IMR-90 (cell line): ENCODE measurements around the gene LARP1. TPM values are rescaled to one million over a fixed set of nuclear protein-coding genes. Genes with fewer than 3 reads are reported as not detected.

ENCODE experiments used
- ATAC-seq: fragments of 200-7000 bp; cut with Tn5 transposase; 2 replicates; pipeline ENCODE4 v1.9.1; 2020; ENCODE audit warnings: low read depth, mild to moderate bottlenecking, moderate library complexity
- BruUV-seq: library from RNA; stranded (reverse); fragments of 400-500 nt; replicated peaks from 2 replicates; lab custom pipeline; 2021; lab: Mats Ljungman, UMichigan
- CTCF ChIA-PET: fragments of 300-600 bp; formaldehyde crosslinking; extraction: SDS; loops from one replicate; lab custom pipeline; 2021; ENCODE audit warnings: antibody characterized with exemption; lab: Yijun Ruan, JAX
- POLR2A ChIA-PET: fragments of 300-600 bp; sonication (Branson Sonifier 250); formaldehyde crosslinking; loops from one replicate; lab custom pipeline; 2022; ENCODE audit warnings: antibody characterized with exemption; ENCODE audit not compliant: unreplicated experiment; lab: Charles Lee
- DNase-seq: peaks from one replicate; pipeline ENCODE4 v3.0.0; 2013
- H2AFZ ChIP-seq: replicated peaks from 2 replicates; pipeline ENCODE3; 2013; ENCODE audit warnings: low read length, mild to moderate bottlenecking; ENCODE audit not compliant: poor library complexity
- H2AK5ac ChIP-seq: 2 replicates; pipeline ENCODE4 v1.6.1; 2013; ENCODE audit warnings: low read depth, low read length, inconsistent platforms
- H2AK9ac ChIP-seq: replicated peaks from 2 replicates; pipeline ENCODE3; 2013; ENCODE audit warnings: mild to moderate bottlenecking, low read depth, low read length, moderate library complexity; ENCODE audit not compliant: poor library complexity
- H2BK120ac ChIP-seq: 2 replicates; pipeline ENCODE4 v1.6.1; 2013; ENCODE audit warnings: low read depth, low read length, inconsistent platforms
- H2BK15ac ChIP-seq: 3 replicates; pipeline ENCODE4 v1.6.1; 2013; ENCODE audit warnings: low read depth, low read length, inconsistent platforms
- H2BK20ac ChIP-seq: 2 replicates; pipeline ENCODE4 v1.6.1; 2013; ENCODE audit warnings: low read depth, mild to moderate bottlenecking, inconsistent platforms, low read length, moderate library complexity
- H2BK5ac ChIP-seq: 2 replicates; pipeline ENCODE4 v1.6.1; 2013; ENCODE audit warnings: mild to moderate bottlenecking, low read depth, low read length, inconsistent platforms; ENCODE audit not compliant: poor library complexity, severe bottlenecking
- H3K14ac ChIP-seq: replicated peaks from 2 replicates; pipeline ENCODE4 v1.6.1; 2013; ENCODE audit warnings: low read depth, low read length, inconsistent platforms
- H3K18ac ChIP-seq: 2 replicates; pipeline ENCODE4 v1.6.1; 2013; ENCODE audit warnings: low read depth, low read length, control low read depth
- H3K23ac ChIP-seq: 2 replicates; pipeline ENCODE4 v1.6.1; 2013; ENCODE audit warnings: low read depth, low read length, inconsistent platforms
- H3K27ac ChIP-seq: 2 replicates; pipeline ENCODE4 v1.5.1; 2013; ENCODE audit warnings: mild to moderate bottlenecking, control low read depth, low read length; ENCODE audit not compliant: insufficient read depth
- H3K27me3 ChIP-seq: 2 replicates; pipeline ENCODE4 v1.6.1; 2013; ENCODE audit warnings: low read length; ENCODE audit not compliant: control insufficient read depth, insufficient read depth
- H3K36me3 ChIP-seq: 2 replicates; pipeline ENCODE4 v1.6.1; 2013; ENCODE audit warnings: low read length, mixed read lengths; ENCODE audit not compliant: control insufficient read depth, insufficient read depth
- H3K4ac ChIP-seq: 2 replicates; pipeline ENCODE4 v1.6.1; 2013; ENCODE audit warnings: low read depth, low read length, inconsistent platforms
- H3K4me1 ChIP-seq: 2 replicates; pipeline ENCODE4 v1.6.1; 2013; ENCODE audit warnings: low read length, mixed read lengths; ENCODE audit not compliant: control insufficient read depth, insufficient read depth
- H3K4me2 ChIP-seq: 2 replicates; pipeline ENCODE4 v1.6.1; 2013; ENCODE audit warnings: low read depth, mild to moderate bottlenecking, control low read depth, low read length, moderate library complexity
- H3K4me3 ChIP-seq: 2 replicates; pipeline ENCODE4 v1.5.1; 2013; ENCODE audit warnings: low read depth, mild to moderate bottlenecking, control low read depth, low read length, moderate library complexity; ENCODE audit not compliant: insufficient read depth
- H3K56ac ChIP-seq: 2 replicates; pipeline ENCODE4 v1.6.1; 2013; ENCODE audit warnings: low read length, inconsistent platforms; ENCODE audit not compliant: insufficient read depth; ENCODE audit errors: extremely low read depth
- H3K79me1 ChIP-seq, 2 experiments: 2 replicates each; pipeline ENCODE4 v1.6.1; 2013; ENCODE audit warnings: low read length in 2 of 2, inconsistent platforms in 1 of 2, low read depth in 1 of 2
- H3K9ac ChIP-seq: 2 replicates; pipeline ENCODE4 v1.6.1; 2013; ENCODE audit warnings: low read depth, low read length, control low read depth
- H3K9me1 ChIP-seq: 2 replicates; pipeline ENCODE4 v1.6.1; 2013; ENCODE audit warnings: low read length, inconsistent platforms; ENCODE audit not compliant: insufficient read depth
- H3K9me3 ChIP-seq: 2 replicates; pipeline ENCODE4 v1.6.1; 2013; ENCODE audit warnings: low read length; ENCODE audit not compliant: control insufficient read depth, insufficient read depth
- H4K20me1 ChIP-seq: 2 replicates; pipeline ENCODE4 v1.6.1; 2013; ENCODE audit warnings: low read length, inconsistent platforms; ENCODE audit not compliant: insufficient read depth
- H4K5ac ChIP-seq: 2 replicates; pipeline ENCODE4 v1.6.1; 2013; ENCODE audit warnings: mild to moderate bottlenecking, low read depth, low read length, control low read depth
- H4K8ac ChIP-seq, 2 experiments: 2 replicates each; pipeline ENCODE4 v1.6.1; 2013; ENCODE audit warnings: low read depth in 2 of 2, low read length in 2 of 2, control low read depth in 1 of 2, inconsistent platforms in 1 of 2
- H4K91ac ChIP-seq: 2 replicates; pipeline ENCODE4 v1.6.1; 2013; ENCODE audit warnings: low read depth, low read length, inconsistent platforms; ENCODE audit not compliant: insufficient read depth
- BHLHE40 ChIP-seq: fragments of 150-350 bp; IDR thresholded peaks from 2 replicates; pipeline ENCODE4 v1.6.1; 2016; ENCODE audit warnings: mild to moderate bottlenecking, low read depth, low read length
- CEBPB ChIP-seq: IDR thresholded peaks from 2 replicates; pipeline ENCODE4 v1.6.1; 2012; ENCODE audit warnings: low read depth, low read length, improper control_type of control experiment
- CHD1 ChIP-seq: IDR thresholded peaks from 2 replicates; pipeline ENCODE4 v1.6.1; 2012; ENCODE audit warnings: low read depth, low read length, improper control_type of control experiment
- CTCF ChIP-seq: conservative IDR thresholded peaks from 2 replicates; pipeline ENCODE4 v1.5.1; 2012; ENCODE audit warnings: mild to moderate bottlenecking, low read depth, low read length, improper control_type of control experiment
- FOS ChIP-seq: fragments of 150-350 bp; IDR thresholded peaks from 2 replicates; pipeline ENCODE4 v1.6.1; 2016; ENCODE audit warnings: low read depth, low read length
- MAFK ChIP-seq: IDR thresholded peaks from 2 replicates; pipeline ENCODE4 v1.6.1; 2012; ENCODE audit warnings: low read depth, low read length, improper control_type of control experiment
- MAZ ChIP-seq: IDR thresholded peaks from 2 replicates; pipeline ENCODE4 v1.6.1; 2012; ENCODE audit warnings: low read depth, mild to moderate bottlenecking, low read length, improper control_type of control experiment, moderate library complexity, borderline replicate concordance
- MXI1 ChIP-seq: IDR thresholded peaks from 2 replicates; pipeline ENCODE4 v1.6.1; 2012; ENCODE audit warnings: low read depth, mild to moderate bottlenecking, low read length, moderate library complexity, borderline replicate concordance
- NFE2L2 ChIP-seq: fragments of 150-350 bp; IDR thresholded peaks from 2 replicates; pipeline ENCODE4 v1.6.1; 2016; ENCODE audit warnings: low read depth, mild to moderate bottlenecking, low read length
- POLR2A ChIP-seq: IDR thresholded peaks from 2 replicates; pipeline ENCODE4 v1.6.1; 2012; ENCODE audit warnings: mild to moderate bottlenecking, low read depth, low read length
- RAD21 ChIP-seq: IDR thresholded peaks from 2 replicates; pipeline ENCODE4 v1.6.1; 2012; ENCODE audit warnings: low read length, improper control_type of control experiment
- RCOR1 ChIP-seq: IDR thresholded peaks from 2 replicates; pipeline ENCODE4 v1.6.1; 2012; ENCODE audit warnings: mild to moderate bottlenecking, low read length, improper control_type of control experiment; ENCODE audit not compliant: insufficient replicate concordance
- RFX5 ChIP-seq: IDR thresholded peaks from 2 replicates; pipeline ENCODE4 v1.8.0; 2012; ENCODE audit warnings: low read depth, mild to moderate bottlenecking, low read length, moderate library complexity
- SMC3 ChIP-seq: fragments of 150-350 bp; IDR thresholded peaks from 2 replicates; pipeline ENCODE4 v1.6.1; 2016; ENCODE audit warnings: low read depth, mild to moderate bottlenecking, antibody characterized with exemption, low read length, moderate library complexity
- WGBS, 2 experiments: methylation state at CpG; one replicate each; pipeline versions ENCODE4 v1.1.5 to v1.1.7; 2013; ENCODE audit warnings: missing lambda C conversion rate in 2 of 2; ENCODE audit not compliant: insufficient read length in 1 of 2; ENCODE audit errors: extremely low coverage in 2 of 2; 5-methylcytosine and 5-hydroxymethylcytosine counted together
- dilution Hi-C: fragments of 300-500 bp; cut with HindIII; formaldehyde crosslinking; loops from one replicate; pipeline ENCODE4 v1.14.3; 2018; ENCODE audit warnings: low sequenced_read_pairs; ENCODE audit not compliant: unreplicated experiment
- in situ Hi-C: fragments of 300-500 bp; cut with MboI; formaldehyde crosslinking; loops from 3 replicates; pipeline ENCODE4 v1.14.3; 2019; ENCODE audit warnings: low sequenced_read_pairs, inconsistent platforms, mixed read lengths
- intact Hi-C: fragments of 100-400 bp; cut with micrococcal nuclease; formaldehyde crosslinking; loops from 2 replicates; pipeline ENCODE4 v1.10.0; 2022
- polyA plus RNA-seq, 3 experiments: library from polyadenylated mRNA; depleted of rRNA; stranded (reverse); fragments of >200 nt; gene quantifications; 2 replicates each; pipeline ENCODE4 v1.2.3, GENCODE V29; 2012; ENCODE audit warnings: low replicate concordance in 1 of 3
- total RNA-seq: library from RNA; depleted of rRNA; stranded (reverse); fragments of >200 nt; gene quantifications from 2 replicates; pipeline ENCODE4 v1.2.3, GENCODE V29; 2012
- TF ChIP-seq, protein P1 (sequence below): fragments of 150-350 bp; IDR thresholded peaks from 2 replicates; pipeline ENCODE4 v1.6.1; 2016; ENCODE audit warnings: low read depth, mild to moderate bottlenecking, low read length, moderate library complexity, borderline replicate concordance
- TF ChIP-seq, protein P2 (sequence below): fragments of 150-350 bp; IDR thresholded peaks from 2 replicates; pipeline ENCODE4 v1.6.1; 2017; ENCODE audit warnings: mild to moderate bottlenecking, antibody characterized with exemption, low read length, low read depth

Gene LARP1
- total and polyA plus RNA-seq, 2 of the 4 experiments (the other 2 are of a cell fraction), result 47.3 to 77.4 TPM

GRCh38 chr5:154782812-154783592 is 27.8 kb downstream of the LARP1 start:
- no peaks in the 10 kb centered on the region for H3K27me3 ChIP-seq
- H3K14ac ChIP-seq, result no peak overlapping the region
- H4K5ac ChIP-seq, result no peak overlapping the region
- no peak overlapping the region for H3K23ac ChIP-seq
- H4K20me1 ChIP-seq, result peaks cover 99% of the 10 kb centered on the region
- H3K9me1 ChIP-seq, result peaks cover 44% of the 10 kb centered on the region
- intact Hi-C loops, result no loop called here
- no peak overlapping the region for H3K4me2 ChIP-seq
- no peak overlapping the region for H2AK9ac ChIP-seq
- H3K56ac ChIP-seq, result no peak overlapping the region
- no peak overlapping the region for H3K27ac ChIP-seq
- H3K4ac ChIP-seq, result no peak overlapping the region
- H3K9me3 ChIP-seq, result no peaks in the 10 kb centered on the region
- no peak overlapping the region for H4K91ac ChIP-seq
- no peak overlapping the region for H3K4me3 ChIP-seq
- POLR2A ChIA-PET, result no interaction called here
- H3K9ac ChIP-seq, result no peak overlapping the region
- no CpG with 5 or more reads among the region's 1 CpG for WGBS, 2 experiments
- H4K8ac ChIP-seq, result no peak overlapping the region
- no peak overlapping the region for H2BK5ac ChIP-seq
- dilution Hi-C loops, result no loop called here
- H2BK20ac ChIP-seq, result no peak overlapping the region
- ATAC-seq (no peak), DNase-seq (no peak)
- no peak overlapping the region for H2BK120ac ChIP-seq
- H3K36me3 ChIP-seq, result no peaks in the 10 kb centered on the region
- H2BK15ac ChIP-seq, result no peak overlapping the region
- H2AFZ ChIP-seq, result no peak overlapping the region
- H3K4me1 ChIP-seq, result peaks cover 26% of the 10 kb centered on the region
- H3K18ac ChIP-seq, result no peak overlapping the region
- TF ChIP-seq MAFK (no peak), MAZ (no peak), POLR2A (no peak), RCOR1 (no peak), RAD21 (no peak), FOS (no peak), RFX5 (no peak), SMC3 (no peak), MXI1 (no peak), NFE2L2 (no peak), CEBPB (no peak), CHD1 (no peak), CTCF (no peak), BHLHE40 (no peak)
- TF ChIP-seq, protein P1, sequence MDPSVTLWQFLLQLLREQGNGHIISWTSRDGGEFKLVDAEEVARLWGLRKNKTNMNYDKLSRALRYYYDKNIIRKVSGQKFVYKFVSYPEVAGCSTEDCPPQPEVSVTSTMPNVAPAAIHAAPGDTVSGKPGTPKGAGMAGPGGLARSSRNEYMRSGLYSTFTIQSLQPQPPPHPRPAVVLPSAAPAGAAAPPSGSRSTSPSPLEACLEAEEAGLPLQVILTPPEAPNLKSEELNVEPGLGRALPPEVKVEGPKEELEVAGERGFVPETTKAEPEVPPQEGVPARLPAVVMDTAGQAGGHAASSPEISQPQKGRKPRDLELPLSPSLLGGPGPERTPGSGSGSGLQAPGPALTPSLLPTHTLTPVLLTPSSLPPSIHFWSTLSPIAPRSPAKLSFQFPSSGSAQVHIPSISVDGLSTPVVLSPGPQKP, result no peak
- TF ChIP-seq, protein P2, sequence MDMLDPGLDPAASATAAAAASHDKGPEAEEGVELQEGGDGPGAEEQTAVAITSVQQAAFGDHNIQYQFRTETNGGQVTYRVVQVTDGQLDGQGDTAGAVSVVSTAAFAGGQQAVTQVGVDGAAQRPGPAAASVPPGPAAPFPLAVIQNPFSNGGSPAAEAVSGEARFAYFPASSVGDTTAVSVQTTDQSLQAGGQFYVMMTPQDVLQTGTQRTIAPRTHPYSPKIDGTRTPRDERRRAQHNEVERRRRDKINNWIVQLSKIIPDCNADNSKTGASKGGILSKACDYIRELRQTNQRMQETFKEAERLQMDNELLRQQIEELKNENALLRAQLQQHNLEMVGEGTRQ, result no peak
- in situ Hi-C loops, result no loop called here
- H3K79me1 ChIP-seq, result peaks cover 23 to 92% of the 10 kb centered on the region in 2 experiments; a peak in 3 of 4 replicates
- CTCF ChIA-PET, result no interaction called here
- BruUV-seq, result no TSS peak
- H2AK5ac ChIP-seq, result no peak overlapping the region
